HG03439 (cell line): ENCODE data around the gene EPHB1.

Source experiments
- ATAC-seq: cut with Tn5 transposase; IDR thresholded peaks from one replicate; pipeline ENCODE4 v1.9.1; 2021; ENCODE audit warnings: mild to moderate bottlenecking, moderate library complexity; ENCODE audit not compliant: unreplicated experiment

EPHB1 gene

DNA sequence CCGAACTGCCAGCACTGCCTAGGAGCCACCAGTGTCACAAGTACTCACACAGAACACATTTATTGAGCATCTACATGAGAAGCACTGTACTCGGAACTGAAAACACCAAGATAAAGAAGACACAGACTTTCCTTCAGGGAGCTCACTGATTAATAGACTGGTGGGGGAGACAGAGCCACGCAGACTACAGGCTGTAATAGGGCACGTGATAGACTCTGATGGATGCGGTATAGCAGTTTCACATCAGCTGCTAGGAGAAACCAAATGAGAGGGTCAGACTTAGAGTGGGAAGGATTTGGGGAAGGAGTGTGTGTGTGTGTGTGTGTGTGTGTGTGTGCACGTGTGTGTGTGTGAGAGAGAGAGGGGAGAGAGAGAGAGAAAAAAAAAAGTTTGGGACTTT is 12.1 kb downstream of the EPHB1 start:
- no peak for ATAC-seq

DNA sequence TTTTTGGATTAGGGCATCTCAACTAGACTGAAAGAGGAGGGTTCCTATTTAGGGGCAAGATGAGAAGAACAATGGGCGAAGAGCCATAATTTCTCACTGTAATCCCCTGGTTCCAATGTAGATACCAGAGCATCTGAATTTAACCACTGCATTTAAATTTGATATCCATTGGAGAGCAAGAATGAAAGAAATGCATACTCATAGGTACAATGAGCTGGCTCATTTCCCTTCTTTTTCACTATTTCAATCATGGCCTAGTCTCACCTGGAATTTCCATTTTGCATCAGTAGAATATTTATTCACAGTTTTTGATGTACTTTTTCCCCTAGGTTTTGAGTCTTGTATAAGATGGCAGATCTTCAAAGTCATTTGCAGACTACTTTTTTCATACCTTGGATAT is 13.8 kb downstream of the EPHB1 start:
- no peak for ATAC-seq

DNA sequence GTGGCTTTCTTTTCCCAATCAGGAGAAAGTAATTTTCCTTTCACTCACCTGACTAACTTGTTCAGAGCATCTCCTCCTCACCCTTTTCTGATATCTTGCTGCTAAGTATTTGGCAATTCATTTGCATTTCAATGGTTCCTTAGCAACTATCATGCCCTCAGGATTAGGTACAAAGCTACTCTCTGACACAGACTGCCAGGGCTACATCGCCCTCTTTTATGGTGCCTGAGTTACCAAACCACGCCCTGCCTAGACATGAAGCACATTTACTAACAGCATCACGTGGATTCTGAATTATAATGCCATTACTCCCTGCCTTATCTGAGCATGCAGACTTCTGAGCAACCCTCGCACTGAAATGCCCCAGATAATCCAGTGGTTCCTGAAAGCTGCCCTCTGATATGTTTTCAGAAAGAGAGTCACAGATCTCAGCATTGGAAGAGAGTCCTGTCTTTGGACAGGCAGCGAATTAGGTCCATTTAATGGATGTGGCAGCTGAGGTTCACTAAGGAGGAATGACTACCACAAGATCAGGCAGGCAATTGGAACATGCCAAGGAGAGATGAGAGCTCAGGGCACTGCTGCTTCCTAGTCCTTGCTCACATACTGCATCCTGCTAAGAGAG is 14.5 kb downstream of the EPHB1 start:
- no peak for ATAC-seq

DNA sequence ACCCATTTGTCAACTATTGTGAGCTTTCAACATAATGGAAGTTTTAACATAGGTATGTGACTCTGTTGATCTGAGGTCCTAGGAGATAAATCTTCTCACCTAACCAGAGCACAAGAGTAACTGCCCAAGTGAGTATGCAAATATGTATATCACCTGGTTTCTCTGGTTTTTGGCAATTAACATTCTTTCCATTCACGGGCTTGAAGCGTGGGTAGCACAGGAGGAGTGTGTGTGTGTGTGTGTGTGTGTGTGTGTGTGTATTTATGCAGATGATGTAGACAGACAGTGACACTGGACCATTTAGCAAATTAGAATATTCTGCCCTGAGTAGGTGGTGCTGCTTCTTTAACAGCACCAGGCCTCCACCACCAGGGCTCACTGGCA is 15.0 kb downstream of the EPHB1 start:
- no peak for ATAC-seq

DNA sequence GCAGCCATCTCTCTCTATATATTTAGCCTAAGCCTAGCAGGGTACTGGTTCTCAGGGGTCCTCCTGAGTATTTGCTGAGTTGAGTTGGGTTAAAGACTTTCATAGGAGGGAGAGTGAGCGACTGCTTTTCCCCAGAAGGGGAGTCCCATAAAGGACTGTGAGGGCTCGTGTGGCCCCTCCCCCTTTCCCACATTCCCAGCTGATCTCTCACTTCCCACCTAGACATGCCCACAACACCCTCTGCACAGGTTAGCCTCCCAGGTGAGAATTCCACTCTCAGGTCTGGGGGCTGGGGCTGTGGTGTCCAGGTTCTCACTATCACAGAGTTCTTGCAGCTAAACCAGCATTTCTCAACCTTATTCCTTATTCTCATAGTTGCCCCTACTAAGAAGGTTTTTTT is 15.8 kb downstream of the EPHB1 start:
- ATAC-seq = no peak

DNA sequence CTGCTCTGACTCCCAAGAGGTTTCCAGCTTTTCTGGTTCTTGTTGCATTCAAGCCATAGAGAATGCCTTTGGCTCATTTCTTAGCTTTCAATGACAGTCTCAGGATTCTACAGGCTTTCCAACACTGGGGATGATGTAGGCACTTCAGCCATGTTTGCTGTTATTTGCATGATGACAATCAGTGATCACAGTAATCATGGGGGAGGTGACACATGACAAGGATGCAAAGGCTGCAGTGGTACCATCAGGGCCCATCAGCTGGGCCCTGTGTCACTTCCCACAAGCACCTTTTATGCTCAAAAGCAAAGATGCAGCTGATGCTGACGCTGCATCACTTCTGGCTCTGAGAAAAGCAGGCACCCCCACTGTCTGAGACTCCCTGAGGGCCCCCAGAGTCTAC is 18.6 kb downstream of the EPHB1 start:
- no peak for ATAC-seq

DNA sequence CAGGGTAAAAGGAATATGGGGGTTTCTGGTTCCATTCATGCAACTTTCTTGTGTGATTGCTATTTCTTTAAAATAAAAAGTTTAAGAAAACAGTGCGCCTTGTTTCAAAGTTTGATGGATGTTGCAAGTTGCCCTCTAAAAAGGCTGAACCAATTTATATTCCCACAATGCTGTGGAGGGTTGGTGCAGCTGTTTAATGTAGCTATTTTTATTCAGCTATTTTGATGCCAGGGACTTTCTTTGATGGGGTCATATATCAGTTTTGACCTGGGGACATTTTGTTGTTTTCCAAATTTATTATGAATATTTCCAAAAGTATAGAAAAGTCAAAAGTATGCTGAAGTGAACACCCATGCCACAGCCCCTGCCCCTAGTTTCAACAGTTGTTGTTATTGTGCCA is 20.5 kb downstream of the EPHB1 start:
- no peak for ATAC-seq

DNA sequence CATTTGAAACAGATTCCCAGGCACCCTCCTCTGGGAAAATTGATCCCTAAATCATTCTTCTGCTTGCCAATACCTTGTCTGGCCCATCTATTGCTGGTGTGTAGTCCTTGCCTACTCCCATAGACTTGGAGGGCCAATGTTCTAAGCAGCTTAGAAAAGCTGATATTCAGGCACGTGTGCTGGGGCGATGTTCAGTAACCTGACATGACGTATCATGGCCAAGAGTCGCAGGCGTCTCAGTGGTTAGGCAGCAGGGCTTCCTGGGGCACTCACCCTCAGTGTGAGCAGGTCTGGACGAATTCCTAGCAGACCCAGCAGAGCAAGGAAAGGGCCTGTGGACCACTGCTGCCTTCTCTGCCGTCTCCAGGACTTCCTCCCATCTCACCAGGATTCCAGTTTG is 21.6 kb downstream of the EPHB1 start:
- ATAC-seq = no peak

DNA sequence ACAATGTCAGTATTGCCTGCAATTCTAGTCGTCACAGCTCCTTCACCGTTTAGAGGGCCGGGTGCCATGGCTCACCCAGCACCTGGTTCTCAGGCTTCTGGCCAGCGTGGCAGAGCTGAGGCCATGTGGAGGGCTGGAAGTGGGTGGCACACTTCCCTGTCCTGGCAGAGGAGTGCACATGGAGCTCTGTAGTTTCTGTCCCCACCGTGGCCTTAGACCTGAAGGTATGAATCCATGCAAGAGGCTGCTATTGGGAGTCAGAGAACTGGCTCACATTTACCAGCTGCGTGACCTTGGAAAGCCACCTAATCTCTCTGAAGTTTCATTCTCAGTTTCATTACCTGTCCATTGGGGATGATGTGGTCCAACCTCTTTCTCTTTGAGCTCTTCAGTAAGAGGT is 22.2 kb downstream of the EPHB1 start:
- no peak for ATAC-seq

DNA sequence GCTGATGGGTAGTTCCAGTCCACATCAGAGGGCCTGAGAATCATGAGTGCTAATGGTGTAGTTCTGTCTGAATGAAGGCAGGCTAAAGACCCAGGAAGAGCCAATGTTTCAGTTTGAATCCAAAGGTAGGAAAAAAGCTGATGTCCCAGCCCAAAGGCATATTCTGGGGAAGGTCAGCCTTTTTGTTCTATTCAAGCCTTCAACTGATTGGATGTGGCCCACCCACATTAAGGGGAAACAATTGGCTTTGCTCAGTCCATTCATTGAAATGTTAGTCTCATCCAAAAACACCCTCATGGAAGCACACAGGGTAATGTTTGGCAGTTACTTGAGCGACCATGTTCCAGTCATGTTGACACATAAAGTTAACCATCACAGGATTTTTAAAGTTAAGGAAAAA is 25.9 kb downstream of the EPHB1 start:
- ATAC-seq = no peak

DNA sequence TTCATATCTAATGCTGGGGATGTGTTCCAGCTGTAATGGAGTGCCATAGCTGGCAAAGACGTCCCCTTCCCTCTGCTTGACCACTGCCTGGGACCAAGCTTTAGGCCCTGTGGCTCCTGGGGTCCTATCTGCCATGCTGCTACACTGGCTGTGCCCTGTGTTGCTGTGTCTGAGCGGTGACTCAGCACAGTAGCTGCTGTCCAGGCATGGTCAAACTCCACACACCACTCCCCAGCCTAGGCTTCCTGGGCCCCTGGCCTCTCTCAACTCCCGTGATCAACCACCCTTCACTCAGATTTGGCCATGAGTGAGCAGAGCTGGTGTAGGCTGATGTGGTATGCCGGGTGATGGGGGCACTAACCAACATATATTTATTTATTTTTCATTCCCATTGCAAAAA is 27.0 kb downstream of the EPHB1 start:
- ATAC-seq = no peak

DNA sequence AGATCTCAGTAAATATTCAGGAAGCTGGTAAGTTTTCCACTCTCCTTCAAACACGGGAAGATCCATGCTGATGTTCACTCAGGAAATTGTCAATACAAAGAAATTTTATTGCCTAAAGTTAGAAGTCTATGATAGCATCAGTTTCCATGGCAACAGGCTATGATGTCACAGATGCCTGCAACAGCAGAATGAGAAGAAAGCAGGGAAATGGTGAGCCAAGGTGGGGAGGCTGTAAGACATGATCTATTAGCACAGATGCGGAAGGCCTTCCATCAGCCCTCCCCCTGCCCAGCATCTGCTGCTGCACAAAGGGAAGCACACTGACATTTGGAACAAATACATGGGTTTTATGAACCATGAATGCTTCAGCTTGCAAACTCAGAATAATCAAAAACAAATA is 28.6 kb downstream of the EPHB1 start:
- ATAC-seq = no peak

DNA sequence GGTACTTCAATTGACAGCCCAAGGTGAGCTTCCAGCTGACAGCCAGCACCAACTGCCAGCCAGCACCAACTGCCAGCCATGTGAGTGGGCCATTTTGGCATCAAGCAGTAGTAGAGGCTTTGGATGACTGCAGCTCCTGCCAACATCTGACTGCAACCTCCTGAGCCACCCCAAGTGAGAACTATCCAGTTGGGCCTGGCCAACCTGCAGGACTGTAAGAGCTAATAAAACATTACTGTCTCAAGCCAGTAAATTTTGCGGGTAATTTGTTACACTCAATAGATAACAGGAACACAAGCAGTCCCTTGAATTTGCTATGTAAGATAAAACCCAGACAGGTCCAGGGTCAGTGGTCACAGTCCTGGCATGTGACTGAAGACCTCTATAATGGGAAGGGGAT is 29.7 kb downstream of the EPHB1 start:
- no peak for ATAC-seq

DNA sequence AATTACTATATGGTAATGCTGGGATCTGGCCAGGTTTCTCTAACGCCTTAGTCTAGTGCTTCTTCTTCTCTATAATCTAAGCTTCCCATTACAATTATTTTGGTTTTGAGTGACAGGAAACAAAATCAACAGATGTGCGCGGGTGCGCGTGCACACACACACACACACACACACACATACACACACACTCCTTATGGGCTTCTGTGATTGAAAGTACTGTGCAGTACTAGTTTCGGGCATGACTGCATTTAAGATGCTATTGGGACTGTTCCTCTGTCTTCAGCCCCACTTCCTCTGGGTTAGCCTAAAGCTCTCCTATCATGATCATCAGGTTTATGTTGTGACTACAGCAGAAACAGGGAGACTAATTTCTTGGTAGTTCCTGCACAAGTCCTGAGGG is 32.2 kb downstream of the EPHB1 start:
- no peak for ATAC-seq

DNA sequence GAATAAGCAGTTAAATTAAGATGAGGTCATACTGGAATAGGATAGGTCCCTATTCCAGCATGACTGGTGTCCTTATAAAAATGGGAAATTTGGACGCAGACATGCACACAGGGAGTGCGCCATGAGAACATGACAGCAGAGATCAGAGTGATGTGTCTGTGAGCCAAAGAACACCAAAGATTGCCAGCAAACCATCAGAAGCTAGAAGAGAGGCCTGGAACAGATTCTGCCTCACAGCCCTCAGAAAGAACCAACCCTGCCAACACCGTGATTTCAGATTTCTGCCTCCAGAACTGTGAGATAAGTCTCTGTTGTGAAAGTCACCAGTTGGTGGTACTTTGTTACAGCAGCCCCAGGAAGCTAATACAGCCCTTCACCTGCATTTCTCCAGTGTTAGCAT is 34.7 kb downstream of the EPHB1 start:
- no peak for ATAC-seq

DNA sequence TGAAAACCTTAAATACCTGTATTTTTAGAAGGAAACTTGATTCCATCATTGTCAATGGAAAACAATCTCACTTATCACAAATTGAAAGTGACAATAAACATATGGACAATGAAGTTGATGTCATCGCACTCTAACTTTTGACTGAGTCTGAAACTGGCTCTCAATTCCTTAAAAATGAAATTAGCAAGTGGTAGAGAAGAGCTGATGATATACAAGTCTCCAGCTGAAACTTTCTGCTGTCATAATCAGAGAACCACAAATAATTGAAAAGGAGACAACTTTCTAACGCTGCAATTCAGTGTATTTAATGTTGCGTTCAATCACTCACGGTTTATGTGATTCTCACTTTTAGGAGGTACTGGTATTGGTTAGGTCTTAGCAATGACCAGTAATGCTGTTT is 37.5 kb downstream of the EPHB1 start:
- no peak for ATAC-seq

DNA sequence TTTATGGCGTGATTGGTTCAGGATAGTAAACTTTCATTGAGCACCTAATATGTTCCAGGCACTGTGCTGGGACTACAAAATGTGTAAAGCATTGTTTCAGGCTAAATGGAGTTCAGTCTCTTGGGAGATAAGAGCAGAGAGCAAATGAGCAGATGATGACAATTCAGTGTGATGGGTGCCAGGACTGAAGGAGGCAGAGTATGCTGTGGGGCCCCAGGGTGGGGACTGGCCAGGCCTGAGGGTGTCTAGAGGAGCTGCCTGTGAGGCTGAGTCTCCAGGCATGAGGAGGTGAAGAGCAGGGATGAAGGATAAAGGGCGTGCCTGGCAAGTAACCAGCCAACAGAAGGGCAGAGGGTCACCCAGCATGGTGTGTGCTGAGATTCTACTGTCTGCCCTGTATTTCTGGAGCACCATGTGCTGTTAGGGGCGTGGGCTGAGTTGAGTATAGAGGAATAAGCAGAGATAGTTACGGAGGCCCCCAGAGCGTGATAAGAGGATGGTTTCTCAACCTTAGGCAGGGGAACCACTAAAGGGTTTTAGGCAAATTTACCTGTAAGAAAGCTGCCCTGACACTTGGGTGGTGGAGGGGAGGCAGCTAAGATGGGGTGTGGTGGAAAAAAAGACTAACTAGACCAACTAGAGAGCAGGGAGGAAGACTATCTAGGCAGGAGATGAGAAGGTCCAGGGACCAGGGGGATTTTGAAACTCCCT is 38.5 kb downstream of the EPHB1 start:
- ATAC-seq = no peak

DNA sequence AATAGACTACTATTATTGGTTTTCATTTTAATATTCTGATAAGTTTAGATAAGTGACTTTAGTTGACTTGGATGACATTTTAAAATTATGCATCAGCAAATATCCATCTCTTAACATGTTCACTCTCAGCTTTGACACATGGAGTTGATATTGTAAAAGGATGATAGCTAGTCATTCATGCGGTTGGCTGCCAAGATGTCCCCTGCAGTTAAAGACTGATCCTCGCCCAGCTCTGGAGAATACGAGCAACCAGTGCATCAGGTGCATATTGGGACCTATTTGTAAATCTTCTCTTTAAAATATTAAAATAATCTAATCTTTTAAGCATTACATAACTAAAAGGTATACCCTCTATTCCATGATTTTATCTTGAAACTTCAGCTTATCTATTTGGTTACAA is 41.9 kb downstream of the EPHB1 start:
- ATAC-seq = no peak

DNA sequence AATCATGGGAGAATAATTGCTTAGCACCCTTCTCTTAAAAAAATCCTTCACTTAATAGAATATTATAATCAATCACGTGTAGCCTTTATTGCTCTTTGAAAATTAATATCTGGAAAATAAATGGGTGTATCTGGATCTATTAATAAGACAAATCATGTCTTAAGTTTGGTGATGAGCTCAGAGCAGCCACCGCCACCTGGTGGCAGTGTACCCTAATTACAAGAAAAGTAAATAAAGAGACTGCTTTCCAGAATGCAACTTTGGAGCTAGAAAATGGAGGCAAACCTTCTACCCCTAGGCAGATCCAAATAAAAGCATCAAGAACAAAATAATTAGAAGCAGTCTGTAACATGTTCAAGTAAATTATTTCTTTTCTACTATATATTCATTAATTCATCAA is 43.5 kb downstream of the EPHB1 start:
- ATAC-seq = no peak

DNA sequence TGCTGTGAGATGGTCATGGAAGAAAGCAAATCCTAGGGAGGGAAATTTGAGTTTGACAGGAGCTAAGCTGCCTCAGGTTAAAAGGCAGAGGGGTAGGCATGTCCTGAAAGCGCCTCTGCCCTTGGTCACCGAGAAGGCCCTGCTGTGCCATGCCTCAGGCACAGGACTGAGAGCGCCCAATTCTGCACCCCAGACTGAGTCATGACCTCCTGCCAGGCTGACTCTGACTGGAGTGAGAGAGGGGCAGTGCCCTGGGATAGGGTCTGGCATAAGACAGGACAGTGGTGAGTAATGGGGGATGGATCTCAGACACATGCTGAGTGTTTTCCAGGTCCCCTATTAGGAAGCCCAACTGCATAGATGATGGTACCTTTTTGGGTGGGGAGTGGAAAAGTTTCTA is 44.4 kb downstream of the EPHB1 start:
- no peak for ATAC-seq

DNA sequence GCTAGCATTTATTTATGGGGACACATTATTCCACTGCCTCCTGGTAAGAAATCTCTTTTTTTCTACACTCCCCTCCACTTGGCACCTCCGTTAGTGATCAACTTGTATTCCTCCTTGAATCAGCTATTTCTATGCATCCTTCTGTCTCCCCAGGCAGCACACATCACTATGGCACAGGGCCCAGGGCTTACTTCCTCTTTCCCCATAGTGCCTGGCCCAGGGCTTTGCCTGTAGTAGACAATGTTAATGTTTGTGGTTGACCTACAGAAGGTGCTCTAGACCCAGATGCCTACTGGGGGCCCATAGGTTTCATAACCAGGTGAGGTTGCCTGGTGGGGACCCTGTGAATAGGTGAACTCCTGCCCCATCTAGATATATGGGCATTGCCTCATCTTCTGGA is 44.9 kb downstream of the EPHB1 start:
- no peak for ATAC-seq

DNA sequence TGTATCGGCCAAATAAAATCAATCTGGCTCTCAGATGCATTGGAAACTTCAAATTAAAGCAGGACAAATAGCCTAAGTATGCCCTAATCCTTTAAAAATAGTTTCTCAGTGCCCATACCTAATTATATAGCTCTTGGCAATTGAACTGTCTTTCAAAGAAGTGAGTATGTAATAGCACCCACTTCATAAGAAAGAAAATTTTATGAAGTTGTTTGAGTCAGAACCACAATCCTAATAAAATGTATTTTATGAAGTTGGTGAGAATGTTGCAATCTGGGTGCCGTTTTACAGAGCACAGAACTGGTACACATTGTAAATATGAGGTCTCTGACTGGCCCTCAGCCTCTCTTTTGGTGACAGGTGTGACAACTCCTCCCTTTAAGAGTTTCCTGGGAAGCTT is 45.4 kb downstream of the EPHB1 start:
- no peak for ATAC-seq

DNA sequence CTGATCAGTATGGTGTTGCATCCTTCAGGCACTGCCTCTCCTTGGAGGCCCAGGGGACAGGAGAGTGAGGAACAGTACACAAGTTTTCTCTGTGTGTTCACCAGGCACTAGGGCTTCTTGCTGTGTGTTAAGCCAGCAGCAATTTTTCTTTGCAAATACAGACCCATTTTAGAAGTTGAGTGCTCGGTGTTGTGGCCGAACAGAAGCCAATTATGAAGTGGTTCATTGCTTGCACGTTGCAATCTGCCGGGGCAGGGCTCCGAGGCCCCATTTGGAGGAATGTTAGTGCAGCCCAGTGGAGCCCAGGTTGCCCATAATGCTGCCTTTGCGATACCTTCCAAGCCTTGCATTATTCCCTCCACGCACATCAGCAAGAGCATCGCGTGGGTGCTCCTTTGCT is 51.0 kb downstream of the EPHB1 start:
- ATAC-seq = no peak
